ENCODE data around the gene WDR90. TPM values are rescaled to one million over a fixed set of nuclear protein-coding genes. Genes with fewer than 3 reads are reported as not detected.
"Not testable (repeated sequence)": the region's sequence is repeated elsewhere in the genome, so short reads cannot be mapped to it uniquely, and the experiment has no call there.

WDR90 gene
- total and polyA plus RNA-seq, 2 of the 13 experiments (the other 11 are each of a cell fraction or from before 2014, with no cell fraction given), result 14.9 to 28.9 TPM

- TF ChIP-seq FOXA1, NR2F6, FOXP1 (IDR thresholded peaks at IDR 0.05): not testable (repeated sequence)
- TF ChIP-seq FOXA1 (CRISPR knock-in tag; IDR thresholded peaks at IDR 0.05) (peak; percentile 3; the same call in 1 of the 2 replicates), TEAD3 (CRISPR knock-in tag; optimal IDR thresholded peaks at IDR 0.05; ENCODE audit: borderline replicate concordance) (peak; percentile 88), ZMYM3 (CRISPR knock-in tag; IDR thresholded peaks at IDR 0.05) (peak; percentile 77), JUND (CRISPR knock-in tag; IDR thresholded peaks at IDR 0.05) (0 out of 2 replicates have a peak, but pooled peaks have one; percentile 51), YEATS4 (CRISPR knock-in tag; IDR thresholded peaks at IDR 0.05; ENCODE audit: borderline replicate concordance) (peak; percentile 21; the same call in 1 of the 2 replicates), ATF3 (CRISPR knock-in tag; IDR thresholded peaks at IDR 0.05) (peak; percentile 65; the same call in 1 of the 2 replicates), NR2F6 (CRISPR knock-in tag; IDR thresholded peaks at IDR 0.05) (0 out of 2 replicates have a peak, but pooled peaks have one; percentile 20), ATF2 (CRISPR knock-in tag; IDR thresholded peaks at IDR 0.05) (peak; percentile 17; the same call in 1 of the 2 replicates), HMGXB4 (CRISPR knock-in tag; IDR thresholded peaks at IDR 0.05; ENCODE audit: borderline replicate concordance in 1 of 2, low read depth in 1 of 2) (peak in 1 of 2 experiments; percentile 41; a peak in 2 of 4 replicates), CTCF (CRISPR knock-in tag; IDR thresholded peaks at IDR 0.05) (peak; percentile 81), ZFX (CRISPR knock-in tag; IDR thresholded peaks at IDR 0.05; ENCODE audit: low read depth) (peak; percentile 32; the same call in 1 of the 2 replicates), ZNF7 (CRISPR knock-in tag; IDR thresholded peaks at IDR 0.05) (peak; percentile 35; the same call in 1 of the 2 replicates), RXRB (CRISPR knock-in tag; IDR thresholded peaks at IDR 0.05; ENCODE audit: borderline replicate concordance) (peak; percentile 27; the same call in 1 of the 2 replicates), FOXP1 (CRISPR knock-in tag; IDR thresholded peaks at IDR 0.05) (0 out of 2 replicates have a peak, but pooled peaks have one; percentile 13), ZNF547 (CRISPR knock-in tag; IDR thresholded peaks at IDR 0.05) (0 out of 2 replicates have a peak, but pooled peaks have one; percentile 26), FOXA3 (CRISPR knock-in tag; IDR thresholded peaks at IDR 0.05) (peak; percentile 41; the same call in 1 of the 2 replicates), SOX5 (CRISPR knock-in tag; IDR thresholded peaks at IDR 0.05; ENCODE audit: borderline replicate concordance) (peak; percentile 66; the same call in 1 of the 2 replicates), JUNB (CRISPR knock-in tag; IDR thresholded peaks at IDR 0.05; ENCODE audit: borderline replicate concordance) (peak; percentile 36; the same call in 1 of the 2 replicates), BHLHE40 (IDR thresholded peaks at IDR 0.05; ENCODE audit: low read length) (0 out of 2 replicates have a peak, but pooled peaks have one; percentile 33), RARA (CRISPR knock-in tag; IDR thresholded peaks at IDR 0.05) (peak; percentile 30; the same call in 1 of the 2 replicates), SKI (IDR thresholded peaks at IDR 0.05; ENCODE audit: partially characterized antibody) (peak; percentile 15), ZGPAT (CRISPR knock-in tag; IDR thresholded peaks at IDR 0.05) (peak; percentile 67; the same call in 1 of the 2 replicates), STAG1 (CRISPR knock-in tag; IDR thresholded peaks at IDR 0.05) (peak; percentile 55)
These were observed 63.6 kb downstream of the WDR90 start (continued) for GRCh38 chr16:712740-713250.
